HFFc6 (cell line): ENCODE data around the gene FKBP1B. TPM values are rescaled to one million over a fixed set of nuclear protein-coding genes. Genes with fewer than 3 reads are reported as not detected.
A peak's percentile ranks its signal among the peaks of the same experiment; 100 is the strongest.

ENCODE experiments used
- DNase-seq: peaks from one replicate; pipeline ENCODE4 v3.0.0-alpha.2; 2018
- H3K27ac Mint-ChIP-seq: 2 replicates; pipeline ENCODE4 v1.8.0; 2020; ENCODE audit warnings: mild to moderate bottlenecking, mixed read lengths
- H3K27me3 Mint-ChIP-seq: 2 replicates; pipeline ENCODE4 v1.8.0; 2021; ENCODE audit warnings: mild to moderate bottlenecking, moderate library complexity, mixed read lengths; ENCODE audit not compliant: insufficient read depth
- H3K36me3 Mint-ChIP-seq: 2 replicates; pipeline ENCODE4 v1.8.0; 2021; ENCODE audit warnings: low read depth, mixed read lengths
- H3K4me1 Mint-ChIP-seq: 2 replicates; pipeline ENCODE4 v1.8.0; 2020; ENCODE audit warnings: low read depth, mixed read lengths
- H3K4me3 Mint-ChIP-seq: 2 replicates; pipeline ENCODE4 v1.8.0; 2020; ENCODE audit warnings: mild to moderate bottlenecking, moderate library complexity, mixed read lengths
- H3K9me3 Mint-ChIP-seq: 2 replicates; pipeline ENCODE4 v1.8.0; 2020; ENCODE audit warnings: mild to moderate bottlenecking, mixed read lengths
- total RNA-seq, 6 experiments: library from RNA; stranded (reverse); fragmentation: NEBNext Ultra II Directional; extraction: Animal tissue kit (Norgen Biotek cat#: 25700); gene quantifications; 2 replicates in 1 of 6; 3 replicates in 5 of 6; pipeline ENCODE4 v1.2.3, GENCODE V29; 2021
- TF ChIP-seq, protein P1 (sequence below): fragments of 200-600 bp; sonication (generic); IDR thresholded peaks from 2 replicates; pipeline ENCODE4 v1.5.0; 2021; ENCODE audit warnings: antibody characterized with exemption, mild to moderate bottlenecking

FKBP1B gene
- total RNA-seq, 6 experiments from 2014 or later: 4.0 to 6.9 (median 5.2) TPM

DNA sequence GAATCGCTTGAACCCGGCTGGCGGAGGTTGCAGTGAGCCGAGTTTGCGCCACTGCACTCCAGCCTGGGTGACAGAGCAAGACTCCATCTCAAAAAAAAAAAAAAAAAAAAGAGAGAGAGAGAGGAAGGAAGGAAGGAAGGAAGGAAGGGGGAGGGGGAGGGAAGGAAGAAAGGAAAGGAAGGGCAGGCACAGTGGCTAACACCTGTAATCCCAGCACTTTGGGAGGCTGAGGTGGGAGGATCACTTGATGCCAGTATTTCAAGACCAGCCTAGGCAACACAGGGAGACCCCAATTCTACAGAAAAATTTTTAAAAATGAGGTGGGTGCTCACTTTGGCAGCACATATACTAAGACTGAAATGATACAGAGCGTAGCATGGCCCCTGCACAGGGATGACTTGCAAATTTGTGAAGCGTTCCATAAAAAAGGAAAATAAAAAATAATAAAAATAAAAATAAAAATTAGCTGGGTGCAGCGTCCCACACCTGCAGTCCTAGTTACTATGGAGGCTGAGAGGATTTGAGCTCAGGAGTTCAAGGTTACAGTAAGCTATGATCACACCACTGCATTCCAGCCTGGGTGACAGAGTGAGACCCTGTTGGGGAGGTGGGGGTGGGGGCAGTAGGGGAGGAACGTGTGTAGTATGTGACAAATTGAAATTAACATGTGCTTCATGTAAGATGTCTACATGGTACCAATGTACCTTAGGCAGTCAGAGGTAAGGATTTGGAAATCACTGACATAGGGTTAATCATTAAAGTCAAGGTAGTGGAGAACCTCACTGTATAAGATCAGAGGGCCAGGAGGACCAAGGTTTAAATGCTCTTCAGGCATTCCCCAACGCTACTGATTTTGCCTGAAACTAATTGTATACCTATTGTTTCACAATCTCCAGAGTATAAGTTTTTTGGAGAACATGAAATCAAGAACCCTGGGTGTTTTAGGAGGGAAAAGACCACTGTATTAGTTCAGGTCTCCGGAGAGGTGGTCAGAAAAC lies 3.7 kb upstream of the FKBP1B start:
- H3K27me3 Mint-ChIP-seq: no peaks in the 10 kb centered on the region; the same call in 1 of the 2 replicates
- H3K9me3 Mint-ChIP-seq: no peaks in the 10 kb centered on the region
- no peak for DNase-seq

DNA sequence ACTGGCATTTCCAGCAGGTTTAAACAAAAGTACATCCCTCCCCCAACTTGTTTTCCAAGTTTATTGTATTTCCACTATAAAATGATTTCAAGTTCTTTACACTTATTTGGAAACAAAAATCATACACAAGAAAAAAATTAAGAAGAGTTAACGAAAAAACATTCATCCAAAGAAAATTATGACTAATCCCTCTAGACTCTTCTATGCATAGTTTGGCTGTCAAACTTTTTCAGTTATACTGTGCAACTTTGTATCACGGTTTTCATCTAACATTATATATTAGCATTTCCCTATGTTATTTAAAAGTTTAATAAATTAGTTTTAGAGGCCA lies 3.0 kb upstream of the FKBP1B start:
- no peaks in the 10 kb centered on the region for H3K9me3 Mint-ChIP-seq
- H3K4me3 Mint-ChIP-seq: peak overlapping the region; percentile 96
- H3K36me3 Mint-ChIP-seq: peaks cover 6% of the 10 kb centered on the region; the same call in 1 of the 2 replicates
- no peak overlapping the region for H3K27ac Mint-ChIP-seq
- no peak for DNase-seq
- TF ChIP-seq, protein P1, sequence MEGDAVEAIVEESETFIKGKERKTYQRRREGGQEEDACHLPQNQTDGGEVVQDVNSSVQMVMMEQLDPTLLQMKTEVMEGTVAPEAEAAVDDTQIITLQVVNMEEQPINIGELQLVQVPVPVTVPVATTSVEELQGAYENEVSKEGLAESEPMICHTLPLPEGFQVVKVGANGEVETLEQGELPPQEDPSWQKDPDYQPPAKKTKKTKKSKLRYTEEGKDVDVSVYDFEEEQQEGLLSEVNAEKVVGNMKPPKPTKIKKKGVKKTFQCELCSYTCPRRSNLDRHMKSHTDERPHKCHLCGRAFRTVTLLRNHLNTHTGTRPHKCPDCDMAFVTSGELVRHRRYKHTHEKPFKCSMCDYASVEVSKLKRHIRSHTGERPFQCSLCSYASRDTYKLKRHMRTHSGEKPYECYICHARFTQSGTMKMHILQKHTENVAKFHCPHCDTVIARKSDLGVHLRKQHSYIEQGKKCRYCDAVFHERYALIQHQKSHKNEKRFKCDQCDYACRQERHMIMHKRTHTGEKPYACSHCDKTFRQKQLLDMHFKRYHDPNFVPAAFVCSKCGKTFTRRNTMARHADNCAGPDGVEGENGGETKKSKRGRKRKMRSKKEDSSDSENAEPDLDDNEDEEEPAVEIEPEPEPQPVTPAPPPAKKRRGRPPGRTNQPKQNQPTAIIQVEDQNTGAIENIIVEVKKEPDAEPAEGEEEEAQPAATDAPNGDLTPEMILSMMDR: no peak
- no peaks in the 10 kb centered on the region; the same call in 1 of the 2 replicates for H3K27me3 Mint-ChIP-seq
- peaks cover 31% of the 10 kb centered on the region for H3K4me1 Mint-ChIP-seq

More for the DNA sequence above, 3.7 kb upstream of the FKBP1B start:
- TF ChIP-seq, protein P1: no peak
- peak overlapping the region; percentile 96 for H3K4me3 Mint-ChIP-seq
- no peak overlapping the region for H3K27ac Mint-ChIP-seq
- peaks cover 6% of the 10 kb centered on the region; the same call in 1 of the 2 replicates for H3K36me3 Mint-ChIP-seq
- H3K4me1 Mint-ChIP-seq: peaks cover 31% of the 10 kb centered on the region

- Mint-ChIP-seq H3K4me3 (peak within 1 kb of the TSS; percentile 96), H3K4me1 (peaks cover 31% of the 10 kb centered on the region), H3K27me3 (no peaks in the 10 kb centered on the region; the same call in 1 of the 2 replicates), H3K9me3 (no peaks in the 10 kb centered on the region), H3K27ac (peak within 1 kb of the TSS; percentile 80), H3K36me3 (peaks cover 6% of the 10 kb centered on the region; the same call in 1 of the 2 replicates)
- DNase-seq: peak; percentile 99
- TF ChIP-seq, protein P1: no peak
These were observed 2.4 kb upstream of the FKBP1B start, which contains the start of gene WDCP for GRCh38 chr2:24046930-24047702. TSS of gene WDCP (minus strand) at chr2:24047391. CDS start at chr2:24039494, 7,897 bp downstream.

GRCh38 chr2:24047703-24048033 lies 1.9 kb upstream of the FKBP1B start:
- Mint-ChIP-seq H3K4me3 (peak overlapping the region; percentile 96), H3K4me1 (peaks cover 31% of the 10 kb centered on the region), H3K27me3 (no peaks in the 10 kb centered on the region; the same call in 1 of the 2 replicates), H3K9me3 (no peaks in the 10 kb centered on the region), H3K27ac (peak overlapping the region; percentile 51; the same call in 1 of the 2 replicates), H3K36me3 (peaks cover 6% of the 10 kb centered on the region; the same call in 1 of the 2 replicates)
- TF ChIP-seq, protein P1: no peak
- DNase-seq: no peak

- TF ChIP-seq, protein P1: no peak
- Mint-ChIP-seq H3K27me3 (no peaks in the 10 kb centered on the region; the same call in 1 of the 2 replicates), H3K4me1 (peaks cover 26% of the 10 kb centered on the region), H3K36me3 (no peaks in the 10 kb centered on the region), H3K4me3 (no peak overlapping the region), H3K9me3 (no peaks in the 10 kb centered on the region), H3K27ac (no peak overlapping the region; the same call in 1 of the 2 replicates)
- no peak for DNase-seq
These were observed 614 bp upstream of the FKBP1B start for GRCh38 chr2:24048769-24049484.
